ENCODE results near the gene ADPRHL1. TPM values are rescaled to one million over a fixed set of nuclear protein-coding genes. Genes with fewer than 3 reads are reported as not detected.

The ADPRHL1 gene
- total RNA-seq, 1 experiment from 2014 or later: 2.7 TPM

- no peaks in the 10 kb centered on the region; the same call in 1 of the 2 replicates for H3K27me3 Mint-ChIP-seq (ENCODE audit: low read depth)
- H3K27ac ChIP-seq (ENCODE audit: insufficient read length, low read depth, low read length): no peak overlapping the region
- H3K9ac ChIP-seq (ENCODE audit: extremely low read depth, insufficient read length, low read length): no peak overlapping the region
- H3K4me2 ChIP-seq (ENCODE audit: insufficient read depth, insufficient read length, low read length): no peak overlapping the region
- no peak for DNase-seq
- H2AK5ac ChIP-seq (ENCODE audit: insufficient read length, low read length): no peak overlapping the region
- peaks cover 9% of the 10 kb centered on the region for H3K4me1 ChIP-seq (ENCODE audit: insufficient read depth, low read length)
- H3K9me3 ChIP-seq (ENCODE audit: control insufficient read depth, low read depth, low read length): no peaks in the 10 kb centered on the region
- no peak overlapping the region for H2AFZ ChIP-seq (ENCODE audit: low read length)
- no peaks in the 10 kb centered on the region for H4K20me1 ChIP-seq (ENCODE audit: control insufficient read depth, insufficient read depth, insufficient read length)
- no peak overlapping the region for H3K4ac ChIP-seq (ENCODE audit: low read depth, low read length)
- H4K5ac ChIP-seq (ENCODE audit: insufficient read length, low read depth, low read length): no peak overlapping the region
- peak overlapping the region in 1 of 2 experiments; percentile 51; a peak in 2 of 5 replicates for H3K4me3 Mint-ChIP-seq
- H3T11ph ChIP-seq (ENCODE audit: low read length): no peak overlapping the region
- H3K56ac ChIP-seq (ENCODE audit: insufficient read length, low read depth, low read length): no peak overlapping the region
- H2BK20ac ChIP-seq (ENCODE audit: low read depth, low read length, poor library complexity, severe bottlenecking): no peak overlapping the region
- H3K18ac ChIP-seq (ENCODE audit: insufficient read length, low read depth, low read length): no peak overlapping the region
- peak overlapping the region; percentile 89; the same call in 1 of the 2 replicates for H3K14ac ChIP-seq (ENCODE audit: insufficient read depth, low read length)
- no peak overlapping the region for H2BK15ac ChIP-seq (ENCODE audit: low read depth, low read length)
- H2BK12ac ChIP-seq (ENCODE audit: insufficient read length, low read depth, low read length): no peak overlapping the region
- H2BK120ac ChIP-seq (ENCODE audit: low read depth, low read length, poor library complexity, severe bottlenecking): no peak overlapping the region
- H3K27ac Mint-ChIP-seq: no peak overlapping the region
- no peaks in the 10 kb centered on the region for H3K79me2 ChIP-seq (ENCODE audit: insufficient read depth, low read length)
- H3K27me3 ChIP-seq (ENCODE audit: insufficient read depth, low read length): no peaks in the 10 kb centered on the region
- no peak; the same call in 2 of the 3 replicates for TF ChIP-seq CTCF (conservative IDR thresholded peaks at IDR 0.05)
- no peak overlapping the region for H4K8ac ChIP-seq (replicated peaks; ENCODE audit: insufficient read length, low read depth, low read length)
- H3K4me1 Mint-ChIP-seq: peaks cover 32 to 35% of the 10 kb centered on the region in 2 experiments
- H3K9me3 Mint-ChIP-seq: peaks cover 12 to 13% of the 10 kb centered on the region in 2 experiments
- peaks cover 4% of the 10 kb centered on the region for H3K23me2 ChIP-seq (ENCODE audit: insufficient read length, low read depth, low read length, poor library complexity, severe bottlenecking)
- no CpG with 5 or more reads among the region's 13 CpGs for whole genome bisulfite sequencing (ENCODE audit: extremely low coverage, insufficient read length, low lambda C conversion rate)
- H3K36me3 Mint-ChIP-seq (ENCODE audit: insufficient read depth in 1 of 3, low read depth in 3 of 3): peaks cover 9 to 15% (median 14%) of the 10 kb centered on the region in 3 experiments; a peak in 6 of 7 replicates
- H3K79me1 ChIP-seq (ENCODE audit: insufficient read depth, low read depth, low read length, poor library complexity, severe bottlenecking): no peaks in the 10 kb centered on the region
- no peak overlapping the region for H3K23ac ChIP-seq (ENCODE audit: insufficient read length, low read depth, low read length)
- no peak overlapping the region for H4K91ac ChIP-seq (ENCODE audit: insufficient read length, low read depth, low read length)
- H2BK5ac ChIP-seq (ENCODE audit: insufficient read length, low read length): no peak overlapping the region
Observed at GRCh38 chr13:113394339-113394640, 59.0 kb downstream of the ADPRHL1 start.
